AG04449 (cell line): ENCODE measurements around the gene PPP1R12C.
"Not testable (repeated sequence)": the region's sequence is repeated elsewhere in the genome, so short reads cannot be mapped to it uniquely, and the experiment has no call there.

Experiments used
- CTCF ChIA-PET: fragments of 350-600 bp; formaldehyde crosslinking; extraction: SDS; loops from one replicate; lab custom pipeline; 2021; ENCODE audit warnings: antibody characterized with exemption; lab: Yijun Ruan, JAX
- POLR2A ChIA-PET: fragments of 400-600, 350-600 bp; formaldehyde crosslinking; extraction: SDS; loops from one replicate; lab custom pipeline; 2020; ENCODE audit warnings: antibody characterized with exemption, inconsistent platforms; lab: Yijun Ruan, JAX
- DNase-seq: peaks from one replicate; pipeline ENCODE4 v3.0.0-alpha.2; 2010; ENCODE audit warnings: low read depth, low spot score
- H3K4me3 ChIP-seq: 2 replicates; pipeline ENCODE4 v1.5.1; 2011; ENCODE audit warnings: low read depth, mild to moderate bottlenecking, control low read depth, low read length
- CTCF ChIP-seq: IDR thresholded peaks from one replicate; pipeline ENCODE4 v1.5.1; 2011; ENCODE audit warnings: mild to moderate bottlenecking, moderate library complexity, low read length, control low read depth, inconsistent platforms; ENCODE audit not compliant: insufficient read depth; ENCODE audit errors: missing control alignments

PPP1R12C gene

GRCh38 chr19:55062735-55063491 lies 54.5 kb downstream of the PPP1R12C start, which contains the start of gene RDH13:
RDH13 (minus strand) TSS chr19:55063148; CDS start chr19:55063032, 116 bp downstream.
- DNase-seq: peak; percentile 47
- no peak for TF ChIP-seq CTCF
- H3K4me3 ChIP-seq: peak within 1 kb of the TSS; percentile 70
- POLR2A ChIA-PET: no interaction called here
- CTCF ChIA-PET: interaction anchor here (1.2 to 1.7 kb wide), 2 partner anchors 25 to 582 kb away, joined by 3 to 6 read pairs; no protein-coding TSS in a partner anchor

GRCh38 chr19:55060287-55060686 lies 57.1 kb downstream of the PPP1R12C start:
- CTCF ChIA-PET, DNase-seq: not testable (repeated sequence)

GRCh38 chr19:55058781-55059610 lies 58.4 kb downstream of the PPP1R12C start:
- ChIA-PET POLR2A (no interaction called here), CTCF (no interaction called here)
- H3K4me3 ChIP-seq: no peak overlapping the region
- no peak for TF ChIP-seq CTCF
- no peak for DNase-seq

More at GRCh38 chr19:55060287-55060686, 57.1 kb downstream of the PPP1R12C start:
- POLR2A ChIA-PET, H3K4me3 ChIP-seq: not testable (repeated sequence)

GRCh38 chr19:55056827-55057226 lies 60.6 kb downstream of the PPP1R12C start:
- TF ChIP-seq CTCF: no peak
- no peak for DNase-seq
- ChIA-PET CTCF (no interaction called here), POLR2A (no interaction called here)
- no peak overlapping the region for H3K4me3 ChIP-seq

- ChIA-PET POLR2A (no interaction called here), CTCF (no interaction called here)
- H3K4me3 ChIP-seq: no peak overlapping the region
- TF ChIP-seq CTCF: no peak
- DNase-seq: no peak
These were observed 63.7 kb downstream of the PPP1R12C start for GRCh38 chr19:55053735-55054134.

GRCh38 chr19:55050749-55051532 lies 66.5 kb downstream of the PPP1R12C start:
- ChIA-PET CTCF (no interaction called here), POLR2A (no interaction called here)
- no peak for DNase-seq
- TF ChIP-seq CTCF: no peak
- no peak overlapping the region for H3K4me3 ChIP-seq
